Measurements from ENCODE around the gene CFAP221.

CFAP221 gene

GRCh38 chr2:119536707-119537106 lies 7.5 kb upstream of the CFAP221 start:
- no peak for DNase-seq (ENCODE audit: low spot score)

- no peak for DNase-seq (ENCODE audit: low spot score)
Measured at GRCh38 chr2:119537792-119538191, 6.5 kb upstream of the CFAP221 start.

- no peak for DNase-seq (ENCODE audit: low spot score)
Measured at GRCh38 chr2:119541476-119541875, 2.8 kb upstream of the CFAP221 start.

- DNase-seq (ENCODE audit: low spot score) = no peak
Measured at GRCh38 chr2:119544939-119545475, 758 bp downstream of the CFAP221 start.

- DNase-seq (ENCODE audit: low spot score) = no peak
Measured at GRCh38 chr2:119545754-119546446, 1.7 kb downstream of the CFAP221 start.

GRCh38 chr2:119546447-119546767 lies 2.2 kb downstream of the CFAP221 start:
- DNase-seq (ENCODE audit: low spot score) = no peak

- DNase-seq (ENCODE audit: low spot score) = no peak
Measured at GRCh38 chr2:119548516-119549120, 4.4 kb downstream of the CFAP221 start.

GRCh38 chr2:119549241-119549640 lies 5.0 kb downstream of the CFAP221 start:
- DNase-seq (ENCODE audit: low spot score) = no peak

GRCh38 chr2:119550346-119550745 lies 6.1 kb downstream of the CFAP221 start:
- no peak for DNase-seq (ENCODE audit: low spot score)

GRCh38 chr2:119550856-119551255 lies 6.6 kb downstream of the CFAP221 start:
- no peak for DNase-seq (ENCODE audit: low spot score)

GRCh38 chr2:119552902-119553301 lies 8.7 kb downstream of the CFAP221 start:
- no peak for DNase-seq (ENCODE audit: low spot score)

- DNase-seq (ENCODE audit: low spot score) = no peak
Measured at GRCh38 chr2:119553687-119554344, 9.6 kb downstream of the CFAP221 start.

- DNase-seq (ENCODE audit: low spot score) = no peak
Measured at GRCh38 chr2:119565481-119565880, 21.2 kb downstream of the CFAP221 start.

GRCh38 chr2:119567292-119567691 lies 23.0 kb downstream of the CFAP221 start:
- DNase-seq (ENCODE audit: low spot score) = no peak

GRCh38 chr2:119574108-119574815 lies 30.0 kb downstream of the CFAP221 start:
- DNase-seq (ENCODE audit: low spot score) = no peak

GRCh38 chr2:119574864-119575263 lies 30.6 kb downstream of the CFAP221 start:
- no peak for DNase-seq (ENCODE audit: low spot score)

- DNase-seq (ENCODE audit: low spot score) = no peak
Measured at GRCh38 chr2:119575439-119575838, 31.2 kb downstream of the CFAP221 start.

GRCh38 chr2:119579424-119580295 lies 35.4 kb downstream of the CFAP221 start:
- DNase-seq (ENCODE audit: low spot score) = no peak

GRCh38 chr2:119580550-119581072 lies 36.4 kb downstream of the CFAP221 start:
- DNase-seq (ENCODE audit: low spot score) = no peak

GRCh38 chr2:119583291-119583690 lies 39.0 kb downstream of the CFAP221 start:
- DNase-seq (ENCODE audit: low spot score) = no peak

- no peak for DNase-seq (ENCODE audit: low spot score)
Measured at GRCh38 chr2:119584469-119584868, 40.2 kb downstream of the CFAP221 start.

Measured in D341Med (cell line).